Left forelimb (tissue), 1 donor: ENCODE measurements around the gene RPP25L.
"Not testable (repeated sequence)": the region's sequence is repeated elsewhere in the genome, so short reads cannot be mapped to it uniquely, and the experiment has no call there.

ENCODE experiments used
- DNase-seq: peaks from one replicate; pipeline ENCODE4 v3.0.0-alpha.2; 2018; ENCODE audit warnings: low spot score

The RPP25L gene

GRCh38 chr9:34611811-34612787 is at the start of gene RPP25L:
RPP25L (minus strand) TSS chr9:34612097; CDS start chr9:34611296, 801 bp downstream.
- DNase-seq = peak; percentile 90

- DNase-seq = no peak
Observed at GRCh38 chr9:34659592-34660253, 47.8 kb upstream of the RPP25L start.

- DNase-seq = no peak
Observed at GRCh38 chr9:34658461-34658860, 46.6 kb upstream of the RPP25L start.

- no peak for DNase-seq
Observed at GRCh38 chr9:34656992-34657391, 45.1 kb upstream of the RPP25L start.

GRCh38 chr9:34655394-34655793 is 43.5 kb upstream of the RPP25L start:
- no peak for DNase-seq

- DNase-seq = peak; percentile 88
Observed at GRCh38 chr9:34654323-34655051, 42.6 kb upstream of the RPP25L start.

- DNase-seq = peak; percentile 87
Observed at GRCh38 chr9:34653151-34654072, 41.5 kb upstream of the RPP25L start.

GRCh38 chr9:34652602-34653000 is 40.7 kb upstream of the RPP25L start:
- no peak for DNase-seq

- DNase-seq = peak; percentile 89
Observed at GRCh38 chr9:34651876-34652601, 40.1 kb upstream of the RPP25L start, which contains the start of gene IL11RA. IL11RA (plus strand) TSS chr9:34652185; CDS start chr9:34655218, 3,033 bp downstream.

- DNase-seq = no peak
Observed at GRCh38 chr9:34651321-34651720, 39.4 kb upstream of the RPP25L start.

- DNase-seq = no peak
Observed at GRCh38 chr9:34650816-34651215, 38.9 kb upstream of the RPP25L start.

GRCh38 chr9:34648673-34649072 is 36.8 kb upstream of the RPP25L start:
- no peak for DNase-seq

- no peak for DNase-seq
Observed at GRCh38 chr9:34647651-34648050, 35.8 kb upstream of the RPP25L start.

GRCh38 chr9:34647084-34647403 is 35.1 kb upstream of the RPP25L start:
- DNase-seq = no peak

GRCh38 chr9:34646211-34647083 is 34.5 kb upstream of the RPP25L start, which contains the start of gene GALT:
GALT (plus strand) TSS chr9:34646675; CDS start chr9:34646705, 30 bp downstream.
- peak; percentile 94 for DNase-seq

GRCh38 chr9:34644766-34645314 is 32.9 kb upstream of the RPP25L start:
- DNase-seq = no peak

- no peak for DNase-seq
Observed at GRCh38 chr9:34642679-34643078, 30.8 kb upstream of the RPP25L start.

- not testable (repeated sequence) for DNase-seq
Observed at GRCh38 chr9:34639322-34639721, 27.4 kb upstream of the RPP25L start.

GRCh38 chr9:34638138-34638445 is 26.2 kb upstream of the RPP25L start:
- DNase-seq = no peak
